Endothelial cell of hepatic sinusoid (primary cell): ENCODE data around the gene SPOCD1.

ENCODE experiments used
- in situ Hi-C: cut with HindIII; loops from 2 replicates; pipeline ENCODE4 v1.10.0; 2017; ENCODE audit warnings: low sequenced_read_pairs

Gene SPOCD1

GRCh38 chr1:31762323-31762722, 53.5 kb downstream of the SPOCD1 start:
- in situ Hi-C loops = loop anchor here (5.0 kb wide), 1 partner anchor 90 kb away; no protein-coding TSS in a partner anchor

GRCh38 chr1:31761883-31762282, 53.9 kb downstream of the SPOCD1 start:
- in situ Hi-C loops = loop anchor here (5.0 kb wide), 1 partner anchor 90 kb away; no protein-coding TSS in a partner anchor

GRCh38 chr1:31760471-31761470, 55.1 kb downstream of the SPOCD1 start:
- in situ Hi-C loops = loop anchor here (5.0 kb wide), 1 partner anchor 88 kb away; no protein-coding TSS in a partner anchor

GRCh38 chr1:31759298-31760023, 56.4 kb downstream of the SPOCD1 start:
- in situ Hi-C loops = loop anchor here (5.0 kb wide), 1 partner anchor 87 kb away; no protein-coding TSS in a partner anchor

- in situ Hi-C loops = no loop called here
Observed at GRCh38 chr1:31758823-31759222, 57.0 kb downstream of the SPOCD1 start.

- in situ Hi-C loops = no loop called here
Observed at GRCh38 chr1:31757989-31758388, 57.8 kb downstream of the SPOCD1 start.

- in situ Hi-C loops = no loop called here
Observed at GRCh38 chr1:31757204-31757679, 58.6 kb downstream of the SPOCD1 start.

GRCh38 chr1:31756578-31756977, 59.2 kb downstream of the SPOCD1 start:
- in situ Hi-C loops = no loop called here

- in situ Hi-C loops = no loop called here
Observed at GRCh38 chr1:31755850-31756492, 59.9 kb downstream of the SPOCD1 start.

GRCh38 chr1:31755197-31755611, 60.6 kb downstream of the SPOCD1 start:
- in situ Hi-C loops = no loop called here

GRCh38 chr1:31754397-31754796, 61.4 kb downstream of the SPOCD1 start:
- in situ Hi-C loops = no loop called here

GRCh38 chr1:31753707-31754349, 62.0 kb downstream of the SPOCD1 start:
- in situ Hi-C loops = no loop called here

- in situ Hi-C loops = no loop called here
Observed at GRCh38 chr1:31752952-31753475, 62.8 kb downstream of the SPOCD1 start.

- in situ Hi-C loops = no loop called here
Observed at GRCh38 chr1:31752258-31752657, 63.6 kb downstream of the SPOCD1 start.

- in situ Hi-C loops = no loop called here
Observed at GRCh38 chr1:31751822-31752241, 64.0 kb downstream of the SPOCD1 start.

GRCh38 chr1:31750858-31751510, 64.8 kb downstream of the SPOCD1 start:
- in situ Hi-C loops = no loop called here

- in situ Hi-C loops = no loop called here
Observed at GRCh38 chr1:31749785-31750735, 65.8 kb downstream of the SPOCD1 start.

- in situ Hi-C loops = no loop called here
Observed at GRCh38 chr1:31748365-31748764, 67.5 kb downstream of the SPOCD1 start.
